ENCODE measurements around the gene HOXB7.

Gene HOXB7

GRCh38 chr17:48576479-48577309 is 34.1 kb downstream of the HOXB7 start:
- Histone ChIP-seq H3K9me3 (ENCODE audit: control insufficient read depth, insufficient read depth, low read length) (no peaks in the 10 kb centered on the region), H3K4me1 (ENCODE audit: control insufficient read depth, insufficient read depth, low read length) (peaks cover 3% of the 10 kb centered on the region; the same call in 1 of the 2 replicates), H3K4me3 (ENCODE audit: low read length) (no peak overlapping the region), H3K36me3 (ENCODE audit: control insufficient read depth, insufficient read depth, low read length) (no peaks in the 10 kb centered on the region), H3K27me3 (ENCODE audit: control insufficient read depth, insufficient read depth, low read length) (peaks cover 96% of the 10 kb centered on the region), H3K27ac (ENCODE audit: low read length) (no peak overlapping the region)
- WGBS (ENCODE audit: insufficient coverage, insufficient read length) = no CpG with 5 or more reads among the region's 43 CpGs
- DNase-seq (ENCODE audit: low read depth, low spot score) = no peak

- Histone ChIP-seq H3K4me3 (ENCODE audit: low read length) (no peak overlapping the region), H3K27ac (ENCODE audit: low read length) (no peak overlapping the region), H3K36me3 (ENCODE audit: control insufficient read depth, insufficient read depth, low read length) (no peaks in the 10 kb centered on the region), H3K9me3 (ENCODE audit: control insufficient read depth, insufficient read depth, low read length) (no peaks in the 10 kb centered on the region), H3K4me1 (ENCODE audit: control insufficient read depth, insufficient read depth, low read length) (peaks cover 3% of the 10 kb centered on the region; the same call in 1 of the 2 replicates), H3K27me3 (ENCODE audit: control insufficient read depth, insufficient read depth, low read length) (peaks cover 96% of the 10 kb centered on the region)
- WGBS (ENCODE audit: insufficient coverage, insufficient read length) = no CpG with 5 or more reads among the region's 22 CpGs
- DNase-seq (ENCODE audit: low read depth, low spot score) = no peak
Observed at GRCh38 chr17:48575673-48576478, 34.9 kb downstream of the HOXB7 start.

GRCh38 chr17:48575066-48575582 is 35.7 kb downstream of the HOXB7 start:
- Histone ChIP-seq H3K27me3 (ENCODE audit: control insufficient read depth, insufficient read depth, low read length) (peaks cover 96% of the 10 kb centered on the region), H3K9me3 (ENCODE audit: control insufficient read depth, insufficient read depth, low read length) (no peaks in the 10 kb centered on the region), H3K36me3 (ENCODE audit: control insufficient read depth, insufficient read depth, low read length) (no peaks in the 10 kb centered on the region), H3K27ac (ENCODE audit: low read length) (no peak overlapping the region), H3K4me3 (ENCODE audit: low read length) (no peak overlapping the region), H3K4me1 (ENCODE audit: control insufficient read depth, insufficient read depth, low read length) (peaks cover 3% of the 10 kb centered on the region; the same call in 1 of the 2 replicates)
- no CpG with 5 or more reads among the region's 7 CpGs for WGBS (ENCODE audit: insufficient coverage, insufficient read length)
- DNase-seq (ENCODE audit: low read depth, low spot score) = no peak

GRCh38 chr17:48574505-48575065 is 36.2 kb downstream of the HOXB7 start:
- no peaks in the 10 kb centered on the region for H3K9me3 ChIP-seq (ENCODE audit: control insufficient read depth, insufficient read depth, low read length)
- no peak for DNase-seq (ENCODE audit: low read depth, low spot score)

GRCh38 chr17:48571826-48572417 is 38.9 kb downstream of the HOXB7 start:
- Histone ChIP-seq H3K27me3 (ENCODE audit: control insufficient read depth, insufficient read depth, low read length) (peaks cover 98% of the 10 kb centered on the region), H3K36me3 (ENCODE audit: control insufficient read depth, insufficient read depth, low read length) (no peaks in the 10 kb centered on the region), H3K4me3 (ENCODE audit: low read length) (no peak overlapping the region), H3K27ac (ENCODE audit: low read length) (no peak overlapping the region), H3K4me1 (ENCODE audit: control insufficient read depth, insufficient read depth, low read length) (peaks cover 4% of the 10 kb centered on the region; the same call in 1 of the 2 replicates), H3K9me3 (ENCODE audit: control insufficient read depth, insufficient read depth, low read length) (no peaks in the 10 kb centered on the region; the same call in 1 of the 2 replicates)
- no CpG with 5 or more reads among the region's 1 CpG for WGBS (ENCODE audit: insufficient coverage, insufficient read length)
- DNase-seq (ENCODE audit: low read depth, low spot score) = no peak

More at GRCh38 chr17:48574505-48575065, 36.2 kb downstream of the HOXB7 start:
- H3K4me1 ChIP-seq (ENCODE audit: control insufficient read depth, insufficient read depth, low read length) = peaks cover 3% of the 10 kb centered on the region; the same call in 1 of the 2 replicates
- no peak overlapping the region for H3K4me3 ChIP-seq (ENCODE audit: low read length)
- no peaks in the 10 kb centered on the region for H3K36me3 ChIP-seq (ENCODE audit: control insufficient read depth, insufficient read depth, low read length)
- no peak overlapping the region for H3K27ac ChIP-seq (ENCODE audit: low read length)
- WGBS (ENCODE audit: insufficient coverage, insufficient read length) = no CpG with 5 or more reads among the region's 8 CpGs
- peaks cover 96% of the 10 kb centered on the region for H3K27me3 ChIP-seq (ENCODE audit: control insufficient read depth, insufficient read depth, low read length)

GRCh38 chr17:48571024-48571818 is 39.6 kb downstream of the HOXB7 start:
- Histone ChIP-seq H3K4me1 (ENCODE audit: control insufficient read depth, insufficient read depth, low read length) (peaks cover 4% of the 10 kb centered on the region; the same call in 1 of the 2 replicates), H3K27ac (ENCODE audit: low read length) (no peak overlapping the region), H3K27me3 (ENCODE audit: control insufficient read depth, insufficient read depth, low read length) (peaks cover 99% of the 10 kb centered on the region), H3K9me3 (ENCODE audit: control insufficient read depth, insufficient read depth, low read length) (no peaks in the 10 kb centered on the region; the same call in 1 of the 2 replicates), H3K36me3 (ENCODE audit: control insufficient read depth, insufficient read depth, low read length) (no peaks in the 10 kb centered on the region), H3K4me3 (ENCODE audit: low read length) (no peak overlapping the region)
- no CpG with 5 or more reads among the region's 26 CpGs for WGBS (ENCODE audit: insufficient coverage, insufficient read length)
- no peak for DNase-seq (ENCODE audit: low read depth, low spot score)

- H3K27ac ChIP-seq (ENCODE audit: low read length) = no peak overlapping the region
- DNase-seq (ENCODE audit: low read depth, low spot score) = no peak
- no peaks in the 10 kb centered on the region; the same call in 1 of the 2 replicates for H3K9me3 ChIP-seq (ENCODE audit: control insufficient read depth, insufficient read depth, low read length)
- H3K27me3 ChIP-seq (ENCODE audit: control insufficient read depth, insufficient read depth, low read length) = peaks cover 99% of the 10 kb centered on the region
- H3K4me1 ChIP-seq (ENCODE audit: control insufficient read depth, insufficient read depth, low read length) = peaks cover 4% of the 10 kb centered on the region; the same call in 1 of the 2 replicates
- WGBS (ENCODE audit: insufficient coverage, insufficient read length) = no CpG with 5 or more reads among the region's 19 CpGs
- no peak overlapping the region for H3K4me3 ChIP-seq (ENCODE audit: low read length)
- H3K36me3 ChIP-seq (ENCODE audit: control insufficient read depth, insufficient read depth, low read length) = no peaks in the 10 kb centered on the region
Observed at GRCh38 chr17:48570325-48571023, 40.3 kb downstream of the HOXB7 start.

- H3K4me1 ChIP-seq (ENCODE audit: control insufficient read depth, insufficient read depth, low read length) = peaks cover 4% of the 10 kb centered on the region; the same call in 1 of the 2 replicates
- no peak overlapping the region for H3K4me3 ChIP-seq (ENCODE audit: low read length)
- WGBS (ENCODE audit: insufficient coverage, insufficient read length) = no CpG with 5 or more reads among the region's 6 CpGs
- no peak for DNase-seq (ENCODE audit: low read depth, low spot score)
- H3K27me3 ChIP-seq (ENCODE audit: control insufficient read depth, insufficient read depth, low read length) = peaks cover 99% of the 10 kb centered on the region
- no peaks in the 10 kb centered on the region for H3K36me3 ChIP-seq (ENCODE audit: control insufficient read depth, insufficient read depth, low read length)
- no peaks in the 10 kb centered on the region; the same call in 1 of the 2 replicates for H3K9me3 ChIP-seq (ENCODE audit: control insufficient read depth, insufficient read depth, low read length)
- H3K27ac ChIP-seq (ENCODE audit: low read length) = no peak overlapping the region
Observed at GRCh38 chr17:48569674-48570324, 41.0 kb downstream of the HOXB7 start.

- no peaks in the 10 kb centered on the region for H3K36me3 ChIP-seq (ENCODE audit: control insufficient read depth, insufficient read depth, low read length)
- no peak overlapping the region for H3K4me3 ChIP-seq (ENCODE audit: low read length)
- no peaks in the 10 kb centered on the region; the same call in 1 of the 2 replicates for H3K9me3 ChIP-seq (ENCODE audit: control insufficient read depth, insufficient read depth, low read length)
- peaks cover 98% of the 10 kb centered on the region for H3K27me3 ChIP-seq (ENCODE audit: control insufficient read depth, insufficient read depth, low read length)
- H3K27ac ChIP-seq (ENCODE audit: low read length) = no peak overlapping the region
- no peak for DNase-seq (ENCODE audit: low read depth, low spot score)
- no CpG with 5 or more reads among the region's 3 CpGs for WGBS (ENCODE audit: insufficient coverage, insufficient read length)
- H3K4me1 ChIP-seq (ENCODE audit: control insufficient read depth, insufficient read depth, low read length) = peaks cover 4% of the 10 kb centered on the region; the same call in 1 of the 2 replicates
Observed at GRCh38 chr17:48569240-48569582, 41.6 kb downstream of the HOXB7 start.

Measured in iPS DF 6.9 (cell line).